Stomach (tissue), 4 donors: Measurements from ENCODE around the gene TCP11.

Experiments
- EP300 ChIP-seq: sonication (generic); formaldehyde crosslinking; IDR thresholded peaks from one replicate; pipeline ENCODE4 v1.6.1; 2017; ENCODE audit warnings: antibody characterized with exemption
- POLR2A ChIP-seq, 4 donors: fragments of 450-650 bp; IDR thresholded peaks; one replicate each; pipeline ENCODE4 v1.6.1; 2016; ENCODE audit warnings: antibody characterized with exemption in 4 of 4, control low read depth in 2 of 4, mild to moderate bottlenecking in 1 of 4, moderate library complexity in 1 of 4
- POLR2AphosphoS5 ChIP-seq, 3 donors: sonication (generic); formaldehyde crosslinking; IDR thresholded peaks; one replicate each; pipeline ENCODE4 v1.6.1; 2016; ENCODE audit warnings: antibody characterized with exemption in 3 of 3
- TF ChIP-seq, protein P1 (sequence below), 7 experiments: fragments of 450-650 bp in 4 of 7; fragments of 200-600 bp in 3 of 7; sonication (generic) in 3 of 7; IDR thresholded peaks; one replicate each; pipeline ENCODE4 v1.5.1; 2016 to 2019; ENCODE audit warnings: antibody characterized with exemption in 7 of 7, control low read depth in 2 of 7, mild to moderate bottlenecking in 1 of 7

DNA sequence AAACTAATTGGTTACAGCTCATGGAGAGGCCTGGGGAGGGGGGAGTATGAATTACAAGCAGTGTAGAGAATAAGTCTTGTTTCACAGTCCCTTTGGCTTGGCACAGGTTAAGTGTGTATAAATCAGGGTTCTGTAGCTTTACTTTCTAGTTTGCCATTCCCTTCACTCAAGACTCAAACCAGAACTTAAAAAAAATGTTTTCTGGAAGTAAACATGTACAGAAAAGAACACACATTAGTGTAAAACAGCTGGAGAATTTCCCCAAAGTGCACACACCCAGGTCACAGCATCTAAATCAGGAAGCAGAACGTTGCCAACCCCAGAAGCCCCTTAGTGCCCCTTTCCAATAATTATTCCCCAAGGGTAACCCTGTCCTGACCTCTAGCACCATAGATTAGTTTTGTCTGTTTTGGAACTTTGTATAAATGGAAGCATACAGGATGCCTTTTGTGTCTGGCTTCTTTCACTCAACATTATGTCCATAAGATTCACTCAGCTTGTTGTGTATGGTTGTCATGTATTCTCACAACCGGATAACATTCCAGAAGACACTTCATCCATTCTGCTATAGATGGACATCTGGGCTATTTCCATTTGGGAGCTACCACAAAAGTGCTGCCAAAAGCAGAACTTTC is 38.9 kb upstream of the TCP11 start:
- TF ChIP-seq, protein P1, sequence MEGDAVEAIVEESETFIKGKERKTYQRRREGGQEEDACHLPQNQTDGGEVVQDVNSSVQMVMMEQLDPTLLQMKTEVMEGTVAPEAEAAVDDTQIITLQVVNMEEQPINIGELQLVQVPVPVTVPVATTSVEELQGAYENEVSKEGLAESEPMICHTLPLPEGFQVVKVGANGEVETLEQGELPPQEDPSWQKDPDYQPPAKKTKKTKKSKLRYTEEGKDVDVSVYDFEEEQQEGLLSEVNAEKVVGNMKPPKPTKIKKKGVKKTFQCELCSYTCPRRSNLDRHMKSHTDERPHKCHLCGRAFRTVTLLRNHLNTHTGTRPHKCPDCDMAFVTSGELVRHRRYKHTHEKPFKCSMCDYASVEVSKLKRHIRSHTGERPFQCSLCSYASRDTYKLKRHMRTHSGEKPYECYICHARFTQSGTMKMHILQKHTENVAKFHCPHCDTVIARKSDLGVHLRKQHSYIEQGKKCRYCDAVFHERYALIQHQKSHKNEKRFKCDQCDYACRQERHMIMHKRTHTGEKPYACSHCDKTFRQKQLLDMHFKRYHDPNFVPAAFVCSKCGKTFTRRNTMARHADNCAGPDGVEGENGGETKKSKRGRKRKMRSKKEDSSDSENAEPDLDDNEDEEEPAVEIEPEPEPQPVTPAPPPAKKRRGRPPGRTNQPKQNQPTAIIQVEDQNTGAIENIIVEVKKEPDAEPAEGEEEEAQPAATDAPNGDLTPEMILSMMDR (IDR thresholded peaks at IDR 0.05) = no peak
- TF ChIP-seq POLR2A (IDR thresholded peaks at IDR 0.05) = no peak
- TF ChIP-seq POLR2AphosphoS5 (IDR thresholded peaks at IDR 0.05) = no peak
- TF ChIP-seq EP300 = no peak
